Thoracic aorta (tissue), 2 donors: ENCODE results near the gene KLRC3. TPM values are rescaled to one million over a fixed set of nuclear protein-coding genes. Genes with fewer than 3 reads are reported as not detected.
A peak's percentile ranks its signal among the peaks of the same experiment; 100 is the strongest.
"Not testable (repeated sequence)": the region's sequence is repeated elsewhere in the genome, so short reads cannot be mapped to it uniquely, and the experiment has no call there.

Experiments used
- ATAC-seq: fragments of 150-250 bp; one replicate; pipeline ENCODE4 v1.8.0; 2017; ENCODE audit warnings: low read depth; ENCODE audit not compliant: insufficient number of reproducible peaks, low FRiP score
- DNase-seq: peaks from one replicate; pipeline ENCODE4 v3.0.0-alpha.2; 2020; ENCODE audit warnings: low spot score
- H3K27ac ChIP-seq, 2 donors: fragments of 200-600 bp; sonication (generic); 1 replicate in 1 of 2; 2 replicates in 1 of 2; pipeline ENCODE4 v1.5.1; 2016; ENCODE audit warnings: mild to moderate bottlenecking in 2 of 2, moderate library complexity in 2 of 2
- H3K27me3 ChIP-seq: fragments of 200-600 bp; sonication (generic); replicated peaks from 2 replicates; pipeline ENCODE4 v1.6.0; 2016; ENCODE audit warnings: mild to moderate bottlenecking; ENCODE audit not compliant: insufficient read depth
- H3K36me3 ChIP-seq: fragments of 200-600 bp; sonication (generic); one replicate; pipeline ENCODE4 v1.5.1; 2016
- H3K4me1 ChIP-seq, 2 donors: fragments of 200-600 bp; sonication (generic); 1 replicate in 1 of 2; 2 replicates in 1 of 2; pipeline versions ENCODE4 v1.5.1 to v1.6.0; 2016; ENCODE audit warnings: low read depth in 2 of 2, mild to moderate bottlenecking in 1 of 2; ENCODE audit not compliant: control insufficient read depth in 1 of 2
- H3K4me3 ChIP-seq: fragments of 200-600 bp; sonication (generic); 2 replicates; pipeline ENCODE4 v1.5.1; 2016; ENCODE audit warnings: mild to moderate bottlenecking
- H3K9me3 ChIP-seq: fragments of 200-600 bp; sonication (generic); 2 replicates; pipeline ENCODE4 v1.5.1; 2016
- CTCF ChIP-seq: fragments of 200-600 bp; sonication (generic); IDR thresholded peaks from one replicate; pipeline ENCODE4 v1.5.1; 2019; ENCODE audit warnings: antibody characterized with exemption
- total RNA-seq, 2 donors: library from RNA; depleted of rRNA; stranded (reverse); fragments of >200 nt; gene quantifications; one replicate each; pipeline versions ENCODE4 v1.1.0 to v1.2.3, GENCODE V29; 2016

Gene KLRC3
- total RNA-seq, 2 donors from 2014 or later: 0.68 TPM; not detected in 1

DNA sequence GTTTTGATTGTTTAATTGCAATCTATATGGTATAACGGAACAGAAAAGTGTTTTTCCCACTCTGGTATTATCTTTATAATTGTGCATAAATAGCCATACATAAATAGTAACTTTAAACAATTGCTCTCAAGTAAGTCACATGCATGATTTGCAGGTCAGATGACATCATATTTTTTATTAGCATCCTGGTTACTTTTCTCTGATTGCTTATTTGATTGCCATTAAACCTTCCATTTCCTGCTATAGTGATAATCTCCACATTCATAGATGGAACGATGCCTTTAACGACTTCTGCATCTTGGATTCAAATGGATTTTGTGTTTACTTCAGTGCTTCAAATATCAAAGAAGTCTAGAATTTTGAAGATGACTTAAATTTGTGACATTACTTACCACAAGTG lies 27.1 kb downstream of the KLRC3 start:
- DNase-seq: no peak
- H3K27ac ChIP-seq: no peak overlapping the region
- no peak for ATAC-seq
- no peaks in the 10 kb centered on the region for H3K27me3 ChIP-seq
- no peaks in the 10 kb centered on the region for H3K36me3 ChIP-seq
- H3K4me1 ChIP-seq: peaks cover 3 to 8% of the 10 kb centered on the region in 2 donors
- H3K4me3 ChIP-seq: no peak overlapping the region
- no peak for TF ChIP-seq CTCF
- H3K9me3 ChIP-seq: no peaks in the 10 kb centered on the region

- H3K4me3 ChIP-seq: no peak overlapping the region
- DNase-seq (no peak), ATAC-seq (peak; percentile 66)
- no peaks in the 10 kb centered on the region for H3K27me3 ChIP-seq
- H3K4me1 ChIP-seq: peaks cover 3 to 8% of the 10 kb centered on the region in 2 donors
- no peak overlapping the region for H3K27ac ChIP-seq
- H3K9me3 ChIP-seq: no peaks in the 10 kb centered on the region
- no peaks in the 10 kb centered on the region for H3K36me3 ChIP-seq
- no peak for TF ChIP-seq CTCF
Measured at GRCh38 chr12:10392394-10392930, 27.9 kb downstream of the KLRC3 start.

GRCh38 chr12:10390991-10391390 lies 29.4 kb downstream of the KLRC3 start:
- not testable (repeated sequence) for H3K4me3 ChIP-seq, H3K36me3 ChIP-seq, H3K4me1 ChIP-seq, H3K27me3 ChIP-seq, DNase-seq, H3K9me3 ChIP-seq, H3K27ac ChIP-seq, ATAC-seq

DNA sequence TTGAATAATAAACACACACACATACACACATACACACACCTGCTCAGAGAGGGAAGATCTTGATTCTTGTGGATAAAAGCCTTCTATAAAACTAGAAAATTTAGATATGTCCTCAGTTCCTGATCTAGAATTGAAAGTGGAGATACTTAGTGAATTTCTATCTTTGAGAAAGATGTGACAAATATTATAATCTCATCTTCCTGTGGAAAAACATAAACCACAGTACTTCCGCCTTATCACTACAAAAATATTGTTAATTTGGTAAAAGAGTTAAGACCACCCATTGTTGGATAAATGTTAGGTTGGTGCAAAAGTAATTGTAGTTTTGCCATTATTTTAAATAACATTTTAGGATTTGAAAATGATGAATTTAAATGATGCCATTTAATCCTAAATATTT lies 30.5 kb downstream of the KLRC3 start, which contains the start of gene KLRK1:
Gene KLRK1 (minus strand): TSS at position 138 of the 400 bp plus-strand sequence. CDS start 1,231 bp downstream, outside the sequence.
- TF ChIP-seq CTCF: no peak
- no peaks in the 10 kb centered on the region for H3K9me3 ChIP-seq
- no peak within 1 kb of the TSS for H3K27ac ChIP-seq
- no peaks in the 10 kb centered on the region for H3K36me3 ChIP-seq
- DNase-seq (no peak), ATAC-seq (no peak)
- peak within 1 kb of the TSS; percentile 3 for H3K4me3 ChIP-seq
- peaks cover 3 to 4% of the 10 kb centered on the region in 2 donors for H3K4me1 ChIP-seq
- H3K27me3 ChIP-seq: no peaks in the 10 kb centered on the region

DNA sequence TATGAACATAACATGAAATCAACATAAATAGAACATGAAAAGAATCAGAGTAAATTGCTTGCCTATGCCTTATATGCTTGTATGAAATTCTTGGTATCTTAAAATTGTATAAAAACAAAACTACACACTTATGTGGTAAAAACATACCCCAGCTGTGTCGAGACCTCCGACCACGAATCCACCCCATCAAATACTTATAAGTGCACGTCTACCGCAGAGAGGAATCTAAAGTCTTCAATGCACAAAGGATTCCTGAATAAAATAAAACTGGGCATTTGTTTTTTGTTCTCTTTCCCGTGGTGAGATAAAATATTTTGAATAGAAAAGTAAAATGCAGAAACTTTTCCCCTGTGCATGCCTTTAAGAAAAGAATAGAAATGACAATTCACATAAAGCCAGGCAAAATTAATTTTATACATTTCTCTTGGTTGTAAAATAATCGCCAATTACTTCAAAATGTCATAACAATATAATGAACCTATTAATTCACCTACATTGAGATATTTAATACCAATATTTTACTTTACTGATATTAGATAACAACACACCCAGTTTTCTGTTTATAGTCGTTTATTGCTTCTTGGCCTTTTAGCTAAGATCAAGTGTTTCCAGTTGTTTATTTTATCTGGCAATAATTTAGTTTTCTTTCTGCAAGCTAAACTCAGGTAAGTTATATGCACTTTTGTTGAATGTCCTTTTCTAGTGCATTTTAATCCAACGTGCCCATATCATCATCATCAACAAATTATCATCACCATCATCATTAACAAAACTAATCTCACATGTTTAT lies 31.6 kb downstream of the KLRC3 start:
- no peaks in the 10 kb centered on the region for H3K36me3 ChIP-seq
- H3K27me3 ChIP-seq: no peaks in the 10 kb centered on the region
- H3K4me1 ChIP-seq: peaks cover 3 to 4% of the 10 kb centered on the region in 2 donors
- H3K4me3 ChIP-seq: peak overlapping the region; percentile 3
- TF ChIP-seq CTCF: no peak
- no peaks in the 10 kb centered on the region for H3K9me3 ChIP-seq
- ATAC-seq (no peak), DNase-seq (no peak)
- no peak overlapping the region for H3K27ac ChIP-seq

DNA sequence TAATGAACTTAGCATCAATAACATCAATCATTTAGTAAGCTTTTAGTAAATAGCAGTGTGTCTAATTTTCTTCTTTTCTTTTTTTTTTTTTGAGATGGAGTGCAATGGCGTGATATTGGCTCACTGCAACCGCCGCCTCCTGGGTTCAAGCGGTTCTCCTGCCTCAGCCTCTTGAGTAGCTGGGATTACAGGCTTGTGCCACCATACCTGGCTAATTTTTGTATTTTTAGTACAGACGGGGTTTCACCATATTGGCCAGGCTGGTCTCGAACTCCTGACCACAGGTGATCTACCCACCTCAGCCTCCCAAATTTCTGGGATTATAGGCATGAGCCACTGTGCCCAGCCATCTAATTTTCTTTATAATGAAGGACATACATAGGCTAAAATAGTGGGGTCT lies 32.9 kb downstream of the KLRC3 start:
- not testable (repeated sequence) for ATAC-seq

More for the DNA sequence above, 32.9 kb downstream of the KLRC3 start:
- H3K4me1 ChIP-seq, H3K36me3 ChIP-seq, H3K27ac ChIP-seq, H3K9me3 ChIP-seq, H3K27me3 ChIP-seq, H3K4me3 ChIP-seq, DNase-seq: not testable (repeated sequence)
